HG02571 (cell line): Measurements from ENCODE around the gene KRTAP5-9.
"Not testable (repeated sequence)": the region's sequence is repeated elsewhere in the genome, so short reads cannot be mapped to it uniquely, and the experiment has no call there.

Source experiments
- ATAC-seq: cut with Tn5 transposase; IDR thresholded peaks from one replicate; pipeline ENCODE4 v1.9.1; 2021; ENCODE audit warnings: mild to moderate bottlenecking, moderate library complexity; ENCODE audit not compliant: unreplicated experiment

Gene KRTAP5-9

DNA sequence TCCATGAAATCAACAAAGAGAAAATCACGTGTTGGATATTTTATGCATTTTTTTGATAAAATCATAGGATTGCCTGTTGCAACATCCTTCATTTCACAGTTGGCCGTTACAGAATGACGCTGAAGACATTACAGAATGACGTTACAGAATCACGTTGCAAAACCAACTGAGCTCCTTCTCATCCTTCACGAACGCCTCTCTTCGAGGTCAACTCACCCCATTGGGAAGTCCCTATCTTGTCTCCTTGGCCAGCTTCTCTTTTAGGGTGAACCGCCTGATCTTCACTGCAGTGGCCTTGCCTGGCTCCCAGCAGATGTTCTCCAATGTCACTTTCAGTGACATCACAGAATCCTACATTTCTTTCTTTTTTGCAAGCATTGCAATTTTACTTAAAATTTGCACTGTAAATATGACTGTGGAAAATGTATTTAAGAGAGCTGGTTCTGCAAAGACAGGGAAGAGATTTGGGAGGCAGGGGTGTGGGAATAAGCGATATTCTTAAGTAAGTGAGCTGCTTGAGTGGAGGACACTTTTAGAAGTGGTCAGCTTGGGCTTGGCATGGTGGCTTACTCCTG is 16.1 kb upstream of the KRTAP5-9 start:
- no peak for ATAC-seq

DNA sequence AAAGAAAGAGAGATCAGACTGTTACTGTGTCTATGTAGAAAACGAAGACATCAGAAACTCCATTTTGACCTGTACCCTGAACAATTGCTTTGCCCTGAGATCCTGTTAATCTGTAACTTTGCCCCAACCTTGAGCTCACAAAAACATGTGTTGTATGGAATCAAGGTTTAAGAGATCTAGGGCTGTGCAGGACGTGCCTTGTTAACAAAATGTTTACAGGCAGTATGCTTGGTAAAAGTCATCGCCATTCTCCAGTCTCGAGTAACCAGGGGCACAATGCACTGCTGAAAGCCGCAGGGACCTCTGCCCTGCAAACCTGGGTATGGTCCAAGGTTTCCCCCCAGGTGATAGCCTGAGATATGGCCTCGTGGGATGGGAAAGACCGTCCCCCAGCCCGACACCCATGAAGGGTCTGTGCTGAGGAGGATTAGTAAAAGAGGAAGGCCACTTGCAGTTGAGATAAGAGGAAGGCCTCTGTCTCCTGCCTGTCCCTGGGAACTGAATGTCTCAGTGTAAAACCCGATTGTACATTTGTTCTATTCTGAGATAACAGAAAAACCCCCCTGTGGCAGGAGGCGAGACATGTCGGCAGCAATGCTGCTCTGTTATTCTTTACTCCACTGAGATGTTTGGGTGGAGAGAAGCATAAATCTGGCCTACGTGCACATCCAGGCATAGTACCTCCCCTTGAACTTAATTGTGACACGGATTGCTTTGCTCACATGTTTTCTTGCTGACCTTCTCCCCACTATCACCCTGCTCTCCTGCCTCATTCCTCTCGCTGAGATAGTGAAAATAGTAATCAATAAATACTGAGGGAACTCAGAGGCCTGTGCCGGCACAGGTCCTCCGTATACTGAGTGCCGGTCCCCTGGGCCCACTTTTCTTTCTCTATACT is 13.3 kb upstream of the KRTAP5-9 start:
- not testable (repeated sequence) for ATAC-seq

DNA sequence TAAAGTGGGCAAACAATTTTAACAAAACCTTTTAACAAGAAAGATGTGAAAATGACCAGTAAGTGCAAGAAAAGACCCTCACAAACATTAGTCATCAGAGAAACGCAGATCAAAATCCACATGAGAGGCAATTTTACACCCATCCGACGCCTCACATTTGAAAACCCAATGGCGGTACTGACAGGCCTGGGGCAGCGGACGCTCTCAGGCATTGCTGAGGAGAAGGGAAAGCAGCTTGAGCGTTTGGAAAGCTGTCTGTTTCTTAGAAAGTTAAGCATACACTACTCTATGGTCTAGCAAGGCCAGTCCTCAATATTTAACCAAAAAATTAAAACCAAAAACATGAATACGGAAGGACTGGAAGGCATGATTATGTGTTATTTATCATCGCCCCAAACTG is 12.4 kb upstream of the KRTAP5-9 start:
- ATAC-seq: no peak

DNA sequence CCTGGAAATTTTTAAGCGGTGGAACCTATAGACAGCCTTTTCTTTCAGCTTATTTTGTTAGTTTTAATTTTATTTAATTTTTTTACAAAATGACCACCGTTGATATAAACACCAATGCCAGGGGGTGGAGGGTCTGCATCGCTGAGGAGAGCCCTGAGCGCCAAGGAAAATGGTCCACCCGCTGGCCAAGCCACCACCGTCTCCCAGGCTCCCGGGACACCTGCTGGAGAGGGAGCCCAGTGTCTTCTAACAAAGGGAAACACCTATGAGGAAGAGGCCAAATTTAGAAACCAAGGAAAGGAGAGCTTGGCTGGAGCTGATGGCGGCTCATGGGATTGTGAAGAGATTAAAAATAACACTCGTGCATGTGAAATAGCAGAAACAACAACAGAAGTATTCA is 10.7 kb upstream of the KRTAP5-9 start:
- no peak for ATAC-seq

DNA sequence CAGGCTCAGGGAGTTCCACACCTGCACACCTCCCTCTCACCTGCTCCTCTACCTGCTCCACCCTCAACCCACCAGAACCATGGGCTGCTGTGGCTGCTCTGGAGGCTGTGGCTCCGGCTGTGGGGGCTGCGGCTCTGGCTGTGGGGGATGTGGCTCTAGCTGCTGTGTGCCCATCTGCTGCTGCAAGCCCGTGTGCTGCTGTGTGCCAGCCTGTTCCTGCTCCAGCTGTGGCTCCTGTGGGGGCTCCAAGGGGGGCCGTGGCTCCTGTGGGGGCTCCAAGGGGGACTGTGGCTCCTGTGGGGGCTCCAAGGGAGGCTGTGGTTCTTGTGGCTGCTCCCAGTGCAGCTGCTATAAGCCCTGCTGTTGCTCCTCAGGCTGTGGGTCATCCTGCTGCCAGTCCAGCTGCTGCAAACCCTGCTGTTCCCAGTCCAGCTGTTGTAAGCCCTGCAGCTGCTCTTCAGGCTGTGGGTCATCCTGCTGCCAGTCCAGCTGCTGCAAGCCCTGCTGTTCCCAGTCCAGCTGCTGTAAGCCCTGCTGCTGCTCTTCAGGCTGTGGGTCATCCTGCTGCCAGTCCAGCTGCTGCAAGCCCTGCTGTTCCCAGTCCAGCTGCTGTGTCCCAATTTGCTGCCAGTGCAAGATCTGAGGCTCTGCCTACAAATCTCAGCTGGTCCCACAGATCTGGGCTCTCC is 10.1 kb upstream of the KRTAP5-9 start, which contains the start of gene KRTAP5-8:
TSS of gene KRTAP5-8 (plus strand) at position 49 of the 689 bp plus-strand sequence. CDS start at position 80, 31 bp downstream.
- ATAC-seq: not testable (repeated sequence)

DNA sequence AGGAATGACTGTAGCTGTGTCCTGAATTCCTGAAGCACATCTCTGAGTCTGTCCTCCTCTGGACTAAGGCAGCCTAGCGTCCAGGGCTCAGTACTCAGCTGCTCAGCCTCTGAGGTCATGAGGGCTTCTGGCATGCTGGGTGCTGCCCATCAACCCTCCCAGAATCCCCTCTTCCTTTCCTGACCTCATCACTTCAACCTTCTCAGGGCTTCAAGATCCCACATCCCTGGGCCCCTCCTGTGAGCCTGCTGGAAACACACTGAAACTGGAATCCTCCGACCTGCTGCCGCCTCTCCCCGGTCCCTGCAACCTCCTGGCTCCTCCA is 9.6 kb upstream of the KRTAP5-9 start:
- ATAC-seq: no peak

DNA sequence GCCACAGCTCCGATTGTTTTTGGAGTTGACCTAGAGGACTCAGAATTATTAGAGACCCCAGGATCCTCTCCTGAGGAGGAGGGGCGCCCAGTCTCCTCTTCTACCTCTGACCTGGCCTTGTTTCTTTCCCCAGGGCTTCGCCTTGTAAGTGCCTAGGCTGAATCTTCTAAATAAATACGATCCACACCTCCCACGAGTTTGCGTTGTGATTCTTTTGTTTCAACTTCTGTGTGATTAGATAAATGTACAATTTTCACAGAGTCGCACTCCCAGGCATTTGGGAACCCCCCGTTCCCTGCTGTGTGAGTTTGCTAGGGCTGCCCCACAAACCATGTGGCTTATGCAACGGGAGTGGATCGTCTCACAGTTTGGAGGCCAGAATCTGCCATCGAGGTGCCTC is 9.2 kb upstream of the KRTAP5-9 start:
- ATAC-seq: no peak

DNA sequence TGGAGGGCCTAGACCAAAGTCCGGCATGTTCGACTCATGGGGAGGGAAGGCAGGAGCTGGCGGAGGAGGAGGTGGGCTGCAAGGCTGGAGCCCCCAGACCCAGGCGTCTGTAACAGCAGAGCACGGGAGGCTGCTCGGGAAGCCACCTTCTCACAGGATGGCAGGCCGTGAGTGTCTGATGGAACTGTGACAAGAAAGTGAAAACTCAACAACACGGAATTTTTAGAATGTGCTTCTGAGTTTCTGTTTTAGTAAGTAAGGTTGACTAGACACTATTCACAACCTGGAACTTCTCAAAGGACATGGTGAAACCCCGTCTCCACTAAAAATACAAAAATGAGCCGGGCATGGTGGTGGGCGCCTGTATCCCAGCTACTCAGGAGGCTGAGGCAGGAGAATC is 8.2 kb upstream of the KRTAP5-9 start:
- not testable (repeated sequence) for ATAC-seq

DNA sequence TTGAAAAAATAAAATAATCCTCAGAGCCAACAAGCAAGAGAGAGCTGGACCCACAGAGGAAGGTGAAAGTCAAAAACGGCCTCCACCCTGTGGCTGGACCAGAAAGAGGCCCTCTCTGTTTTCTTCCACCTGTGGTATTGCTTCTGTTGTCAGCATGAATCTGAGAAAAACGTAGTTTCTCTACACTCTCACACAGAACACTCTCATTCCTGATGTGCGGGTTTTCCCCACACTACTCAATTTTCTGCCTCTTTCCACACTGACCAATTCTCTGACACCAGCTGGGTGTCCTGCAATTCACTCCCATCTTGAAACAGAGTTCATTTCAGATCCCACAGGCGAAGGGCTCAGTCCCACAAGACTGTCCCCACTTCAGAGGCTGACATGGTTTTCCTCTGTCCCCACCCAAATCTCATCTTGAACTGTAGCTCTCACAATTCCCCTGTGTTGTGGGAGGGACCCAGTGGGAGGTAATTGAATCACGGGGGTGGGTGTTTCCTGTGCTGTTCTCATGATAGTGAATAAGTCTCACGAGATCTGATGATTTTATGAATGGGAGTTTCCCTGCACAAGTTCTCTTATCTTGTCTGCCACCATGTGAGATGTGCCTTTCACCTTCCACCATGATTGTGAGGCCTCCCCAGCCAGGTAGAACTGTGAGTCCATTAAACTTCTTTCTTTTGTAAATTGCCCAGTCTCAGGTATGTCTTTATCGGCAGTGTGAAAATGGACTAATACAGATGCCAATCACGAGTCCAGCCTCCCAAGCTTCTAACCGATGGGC is 7.5 kb upstream of the KRTAP5-9 start:
- ATAC-seq: not testable (repeated sequence)

DNA sequence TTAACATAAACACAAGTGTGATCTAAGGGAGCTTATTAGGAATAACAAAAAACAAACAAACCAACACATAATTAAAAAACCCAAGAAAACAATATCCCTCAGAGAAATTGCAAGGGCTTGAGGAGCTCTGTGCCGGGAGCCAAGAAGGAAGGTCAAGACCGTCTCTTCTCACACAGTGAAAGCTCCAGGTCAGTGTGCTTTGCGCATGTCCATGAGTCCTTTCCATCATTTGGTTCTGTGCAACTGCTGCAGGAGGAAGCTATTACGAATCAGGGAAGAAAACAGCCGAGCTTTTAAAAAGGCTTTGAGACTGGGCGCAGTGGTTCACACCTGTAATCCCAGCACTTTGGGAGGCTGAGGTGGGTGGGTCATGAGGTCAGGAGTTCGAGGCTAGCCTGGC is 5.8 kb upstream of the KRTAP5-9 start:
- ATAC-seq: no peak

DNA sequence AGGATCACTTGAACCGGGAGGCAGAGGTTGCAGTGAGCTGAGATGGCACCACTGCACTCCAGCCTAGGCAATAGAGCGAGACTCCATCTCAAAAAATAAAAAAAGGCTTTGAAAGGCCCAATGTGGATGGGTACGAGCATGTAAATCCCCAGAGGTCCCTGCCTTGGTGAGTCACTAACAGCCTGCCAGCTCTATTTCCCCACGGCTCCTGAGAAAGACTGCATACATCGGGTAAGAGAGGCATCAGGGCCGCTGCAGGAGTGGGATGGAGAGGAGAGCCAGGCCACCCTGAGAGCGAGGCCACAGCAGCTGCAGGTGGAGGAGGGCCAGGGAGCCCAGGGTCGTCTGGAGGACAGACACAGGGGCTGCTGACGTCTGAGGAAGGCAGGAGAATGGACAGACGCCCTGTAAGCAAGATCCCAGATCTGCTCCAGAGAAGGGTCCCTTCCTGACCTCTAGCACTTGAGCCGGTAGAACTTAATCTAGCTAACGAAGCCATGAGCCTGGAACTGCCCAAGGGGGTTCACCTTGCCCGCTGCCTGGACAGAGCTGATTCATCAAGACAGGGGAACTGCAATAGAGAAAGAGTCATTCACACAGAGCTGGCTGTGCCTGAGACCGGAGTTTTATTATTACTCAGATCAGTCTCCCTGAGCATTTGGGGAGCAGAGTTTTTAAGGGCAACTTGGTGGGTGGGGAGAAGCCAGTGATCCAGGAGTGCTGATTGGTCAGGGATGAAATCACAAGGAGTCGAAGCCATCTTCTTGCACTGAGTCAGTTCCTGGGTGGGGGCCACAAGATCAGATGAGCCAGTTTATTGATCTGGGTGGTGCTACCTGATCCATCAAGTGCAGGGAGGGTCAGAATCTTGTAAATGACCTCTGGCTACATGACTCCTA is 5.1 kb upstream of the KRTAP5-9 start:
- ATAC-seq: no peak

DNA sequence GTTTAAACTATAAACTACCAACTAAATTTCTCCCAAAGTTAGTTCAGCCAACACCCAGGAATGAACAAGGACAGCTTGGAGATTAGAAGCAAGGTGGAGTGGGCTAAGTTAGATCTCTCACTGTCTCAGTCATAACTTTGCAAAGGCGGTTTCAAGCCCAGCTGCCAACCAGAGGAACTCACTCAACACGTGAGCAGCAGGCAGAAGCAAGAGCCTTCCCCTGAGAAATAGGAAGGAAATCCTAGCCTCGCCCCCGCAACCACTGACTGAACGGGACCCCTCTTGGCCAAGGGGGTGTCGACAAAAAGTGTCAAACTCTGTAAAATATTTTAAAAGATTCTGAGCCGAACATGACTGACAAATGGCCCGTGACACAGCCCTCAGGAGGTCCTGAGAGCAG is 4.4 kb upstream of the KRTAP5-9 start:
- ATAC-seq: no peak

DNA sequence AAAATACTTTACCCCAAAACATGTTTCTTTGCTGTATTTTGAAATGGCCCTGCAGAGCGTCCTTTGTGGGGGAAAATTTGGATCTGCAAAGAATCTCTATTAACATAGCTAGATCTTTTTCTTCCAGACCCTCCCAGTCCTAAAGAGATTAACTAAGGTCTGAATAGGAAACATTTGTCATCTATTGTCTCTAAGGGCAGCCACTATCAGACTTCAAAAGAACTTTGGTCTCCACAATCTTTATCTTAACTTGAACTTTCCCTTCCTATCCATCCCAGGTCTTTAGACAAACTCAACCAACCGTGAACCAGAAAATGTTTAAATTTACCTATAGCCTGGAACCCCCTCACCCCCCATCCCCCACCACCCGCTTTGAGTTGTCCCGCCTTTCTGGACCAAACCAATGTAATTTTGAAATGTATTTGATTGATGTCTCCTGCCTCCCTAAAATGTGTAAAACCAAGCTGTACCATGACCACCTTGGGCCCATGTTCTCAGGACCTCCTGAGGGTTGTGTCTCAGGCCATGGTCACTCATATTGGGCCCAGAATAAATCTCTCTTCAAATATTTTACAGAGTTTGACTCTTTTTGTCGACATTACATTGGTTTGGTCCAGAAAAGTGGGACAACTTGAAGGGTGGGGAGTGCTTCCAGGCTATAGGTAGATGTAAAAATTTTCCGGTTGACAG is 3.5 kb upstream of the KRTAP5-9 start:
- ATAC-seq: no peak

DNA sequence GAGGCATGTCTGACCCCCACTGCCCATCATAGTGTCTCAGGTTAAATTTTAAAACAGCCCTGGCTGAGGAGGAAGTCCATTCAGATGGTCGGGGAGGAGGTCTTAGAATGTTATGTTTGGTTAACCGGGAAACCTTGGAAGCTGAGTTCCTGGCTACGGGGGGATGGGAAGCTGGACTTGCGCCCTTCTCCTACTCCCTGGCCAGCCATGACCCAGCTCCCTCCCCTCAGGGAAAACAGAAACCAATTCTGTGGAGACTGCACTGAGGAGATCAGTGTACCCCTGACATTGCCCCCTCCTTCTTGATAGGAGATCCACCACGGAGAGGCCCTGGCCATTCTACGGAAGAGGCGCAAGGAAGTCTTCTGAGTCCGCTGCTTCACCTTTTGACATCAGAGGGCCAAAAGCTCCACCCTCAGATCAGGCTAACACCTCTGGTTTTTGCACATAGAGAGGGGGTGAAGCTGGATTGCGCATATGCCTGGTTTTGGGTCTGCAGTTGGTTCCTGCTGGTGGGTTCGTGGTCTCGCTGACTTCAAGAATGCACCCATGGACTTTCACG is 2.7 kb upstream of the KRTAP5-9 start:
- no peak for ATAC-seq

DNA sequence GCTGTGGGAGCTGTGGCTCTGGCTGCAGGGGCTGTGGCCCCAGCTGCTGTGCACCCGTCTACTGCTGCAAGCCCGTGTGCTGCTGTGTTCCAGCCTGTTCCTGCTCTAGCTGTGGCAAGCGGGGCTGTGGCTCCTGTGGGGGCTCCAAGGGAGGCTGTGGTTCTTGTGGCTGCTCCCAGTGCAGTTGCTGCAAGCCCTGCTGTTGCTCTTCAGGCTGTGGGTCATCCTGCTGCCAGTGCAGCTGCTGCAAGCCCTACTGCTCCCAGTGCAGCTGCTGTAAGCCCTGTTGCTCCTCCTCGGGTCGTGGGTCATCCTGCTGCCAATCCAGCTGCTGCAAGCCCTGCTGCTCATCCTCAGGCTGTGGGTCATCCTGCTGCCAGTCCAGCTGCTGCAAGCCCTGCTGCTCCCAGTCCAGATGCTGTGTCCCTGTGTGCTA is 514 bp downstream of the KRTAP5-9 start:
- ATAC-seq: no peak

DNA sequence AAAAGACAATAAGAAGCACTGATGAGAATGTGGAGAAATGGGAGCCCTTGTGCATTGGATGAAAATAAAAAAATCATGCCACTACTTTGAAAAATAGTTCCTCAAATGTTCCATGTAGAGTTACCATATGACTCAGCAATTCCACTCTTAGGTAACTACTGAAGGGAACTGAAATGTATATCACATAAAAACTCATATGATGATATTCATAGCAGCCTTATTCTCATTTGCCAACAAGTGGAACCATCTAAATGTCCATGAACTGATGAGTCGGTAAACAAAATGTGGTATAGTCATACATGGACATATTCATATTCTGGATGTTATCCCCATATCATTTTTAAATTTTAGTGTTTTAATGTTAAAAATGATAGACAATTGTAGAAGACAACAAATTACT is 3.5 kb downstream of the KRTAP5-9 start:
- ATAC-seq: no peak

DNA sequence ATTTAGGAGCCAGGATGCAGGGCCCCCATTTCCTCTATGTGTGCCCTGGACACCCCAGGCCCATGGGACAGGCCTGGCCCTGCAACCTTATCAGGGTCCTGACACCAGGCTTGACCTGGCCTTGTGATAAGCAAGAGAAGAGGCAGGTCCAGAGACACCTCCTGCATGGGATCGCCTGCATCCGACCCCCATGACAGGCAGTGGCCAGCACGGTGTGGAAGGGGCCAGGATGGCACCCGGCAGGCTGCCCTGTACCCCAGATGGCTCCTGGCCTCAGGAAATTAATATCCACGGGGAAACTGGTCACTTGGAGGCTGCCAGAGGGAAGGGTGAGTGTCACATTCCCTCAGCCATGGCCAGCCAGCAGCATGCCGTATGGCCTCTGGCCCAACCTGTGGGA is 6.8 kb downstream of the KRTAP5-9 start:
- no peak for ATAC-seq

DNA sequence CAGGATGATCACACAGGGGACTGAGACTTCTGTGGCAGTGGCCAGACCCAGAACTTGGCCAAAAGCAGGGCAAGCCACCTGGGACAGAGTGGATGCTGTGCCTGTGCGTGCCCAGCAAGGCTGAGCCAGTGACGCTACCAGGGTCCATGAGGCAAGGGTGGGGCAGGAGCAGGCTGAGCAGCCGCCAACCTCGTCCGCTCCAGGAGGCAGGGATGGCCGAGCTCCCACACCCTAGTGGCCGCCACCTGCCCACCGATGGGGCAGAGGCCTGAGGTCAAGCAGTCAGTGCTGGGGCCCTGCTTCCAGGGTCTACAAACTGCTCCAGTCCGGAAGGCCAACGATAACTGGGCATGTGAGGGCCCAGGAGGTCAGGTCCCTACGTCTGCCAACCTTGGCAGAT is 7.3 kb downstream of the KRTAP5-9 start:
- no peak for ATAC-seq

DNA sequence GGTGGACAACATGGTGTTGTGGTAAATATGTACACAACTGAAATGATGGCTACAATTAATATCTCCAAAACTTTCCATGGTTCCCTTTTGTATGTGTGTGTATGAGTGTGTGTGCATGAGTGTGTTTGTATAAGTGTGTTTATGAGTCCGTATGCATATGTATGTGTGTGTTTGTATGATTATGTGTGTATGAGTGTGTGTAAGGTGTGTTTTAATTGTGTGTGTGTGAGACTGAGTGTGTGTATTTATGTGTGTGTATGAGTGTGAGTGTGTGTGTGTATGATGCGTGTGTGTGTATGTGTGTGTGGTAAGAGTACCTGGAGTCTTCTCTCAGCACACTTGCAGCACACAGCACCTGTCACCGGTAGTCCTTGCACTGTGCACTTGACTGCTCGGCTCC is 7.8 kb downstream of the KRTAP5-9 start:
- ATAC-seq: no peak
